HG03575 (cell line): Measurements from ENCODE around the gene EVA1C.
"Not testable (repeated sequence)": the region's sequence is repeated elsewhere in the genome, so short reads cannot be mapped to it uniquely, and the experiment has no call there.

Experiments used
- ATAC-seq: cut with Tn5 transposase; IDR thresholded peaks from one replicate; pipeline ENCODE4 v1.9.1; 2021; ENCODE audit not compliant: unreplicated experiment, insufficient number of reproducible peaks, low FRiP score; ENCODE audit errors: extremely low read depth

EVA1C gene

DNA sequence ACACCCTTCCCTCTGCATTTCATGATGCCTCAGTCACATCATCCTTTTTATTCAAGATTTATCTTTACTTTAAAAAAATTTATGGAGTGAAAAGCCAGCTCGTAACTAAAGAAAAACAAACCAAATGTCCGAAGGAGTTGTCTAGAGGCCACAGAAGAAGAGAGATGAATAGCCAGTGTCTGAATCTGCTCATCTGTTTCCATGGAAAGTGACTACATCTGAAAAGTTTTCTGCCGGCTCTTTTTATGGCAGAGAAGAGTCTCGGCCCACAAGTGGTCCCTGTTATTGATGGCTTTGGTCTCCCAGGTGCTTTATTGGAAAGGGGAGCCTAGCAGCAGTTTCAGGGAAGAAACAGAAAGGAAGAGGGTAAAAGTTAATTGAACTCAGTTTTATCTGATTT is 5.6 kb downstream of the EVA1C start:
- ATAC-seq: no peak

DNA sequence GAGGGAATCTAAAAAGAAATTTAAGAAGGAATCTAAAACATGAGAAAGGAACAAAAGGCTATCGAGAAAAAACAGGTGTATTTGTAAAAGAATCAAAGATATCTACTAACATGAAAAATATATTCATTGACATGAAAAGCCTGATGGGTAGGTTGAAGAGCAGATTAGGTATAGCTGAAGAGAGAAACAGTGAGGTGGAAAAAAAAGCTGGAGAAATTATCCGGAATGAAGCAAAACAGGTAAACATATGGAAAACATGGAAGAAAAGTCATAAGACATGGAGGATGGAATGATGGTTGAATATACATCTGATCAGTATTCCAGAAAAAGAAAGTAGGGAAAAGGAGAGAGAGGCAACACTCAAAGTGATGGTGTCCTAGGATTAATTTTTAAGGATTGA is 9.6 kb downstream of the EVA1C start:
- no peak for ATAC-seq

DNA sequence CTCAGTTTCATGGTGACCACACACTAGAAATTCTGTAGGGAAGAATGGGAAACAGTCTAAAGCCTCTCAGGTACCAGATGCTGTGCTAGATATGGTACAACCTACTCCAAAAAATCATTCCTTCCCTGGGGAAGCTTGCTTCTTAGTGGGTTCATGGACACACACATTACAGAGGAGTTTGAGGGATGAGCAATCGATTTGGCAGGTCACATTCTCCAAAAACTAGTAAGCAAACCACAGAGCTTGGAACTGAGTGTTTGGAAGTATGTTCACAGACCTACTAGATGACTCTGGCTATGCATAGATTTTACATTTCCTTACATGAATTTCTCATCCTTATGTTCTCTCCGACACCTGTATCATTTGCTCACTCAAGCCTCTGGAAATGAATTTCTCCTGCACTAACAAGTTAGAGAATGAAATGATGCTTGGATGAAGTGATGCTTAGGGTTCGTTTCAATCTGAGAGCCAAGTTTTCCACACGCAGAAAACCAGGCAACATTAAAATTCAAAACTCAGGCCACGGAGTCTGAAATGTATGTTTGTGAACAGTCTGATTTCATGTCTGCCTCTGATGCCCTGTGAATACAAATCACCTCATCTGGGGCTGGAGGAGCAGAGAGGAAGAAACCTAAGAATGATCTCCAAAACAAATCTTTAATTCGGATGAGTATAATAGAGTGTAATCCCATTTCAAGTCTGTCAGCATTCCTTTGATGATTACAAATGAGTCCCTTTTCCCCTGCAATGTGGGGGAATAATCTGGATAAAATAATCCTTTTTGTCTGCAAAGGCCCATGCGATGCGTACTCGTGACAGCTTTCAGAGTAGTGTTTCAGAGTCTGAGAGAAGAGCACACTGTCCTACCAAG is 11.0 kb downstream of the EVA1C start:
- ATAC-seq: no peak

DNA sequence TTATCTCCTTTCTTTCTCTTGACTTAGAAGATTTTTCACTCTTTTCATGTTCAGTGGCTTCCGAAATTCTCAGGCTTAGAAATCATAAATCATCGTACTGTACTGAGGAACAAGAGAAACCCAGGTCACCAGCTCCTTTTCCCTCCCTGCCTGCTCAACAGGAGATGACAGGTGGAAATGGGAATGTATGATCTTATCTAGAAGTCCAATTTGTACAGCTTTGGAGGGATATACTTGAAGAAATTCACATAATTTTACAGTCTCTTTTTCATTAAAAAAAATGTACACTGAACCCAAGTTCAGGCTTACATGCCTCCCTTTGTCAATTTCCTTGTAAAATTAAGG is 11.7 kb downstream of the EVA1C start:
- ATAC-seq: no peak

DNA sequence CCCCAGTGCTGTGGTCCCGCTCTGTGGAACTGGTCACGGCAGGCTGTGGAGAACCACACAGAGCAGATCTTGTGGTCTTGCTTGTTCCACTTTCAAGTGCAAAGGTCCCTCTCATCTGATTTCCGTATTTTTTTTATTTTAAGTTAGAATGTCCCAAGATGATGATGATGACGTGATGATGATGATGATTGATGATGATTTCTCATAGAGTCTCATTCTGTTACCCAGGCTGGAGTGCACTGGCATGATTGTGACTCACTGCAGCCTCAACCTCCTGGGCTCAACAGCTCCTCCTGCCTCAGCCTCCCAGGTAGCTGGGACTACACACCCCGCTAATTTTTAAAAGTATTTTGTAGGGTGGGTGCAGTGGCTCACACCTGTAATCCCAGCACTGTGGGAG is 12.2 kb downstream of the EVA1C start:
- ATAC-seq: no peak

DNA sequence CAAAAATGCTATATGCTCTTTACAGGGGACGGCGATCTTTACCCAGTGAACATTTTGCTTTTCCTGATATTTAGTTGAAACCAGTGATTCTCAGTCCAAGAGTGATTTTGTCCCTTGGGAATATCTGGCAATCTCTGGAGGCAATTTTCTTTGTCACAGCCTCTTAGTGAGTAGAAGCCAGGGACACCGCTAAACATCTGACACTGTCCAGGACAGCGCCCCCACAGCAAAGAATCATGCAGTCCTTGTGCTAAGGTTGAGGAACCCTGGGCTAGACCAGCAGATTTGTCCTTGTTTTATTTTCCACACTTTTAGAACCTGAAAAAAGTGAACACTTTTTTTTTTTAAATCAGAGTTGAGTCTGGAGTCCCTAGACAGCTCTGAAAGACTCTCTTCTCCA is 13.1 kb downstream of the EVA1C start:
- ATAC-seq: no peak

DNA sequence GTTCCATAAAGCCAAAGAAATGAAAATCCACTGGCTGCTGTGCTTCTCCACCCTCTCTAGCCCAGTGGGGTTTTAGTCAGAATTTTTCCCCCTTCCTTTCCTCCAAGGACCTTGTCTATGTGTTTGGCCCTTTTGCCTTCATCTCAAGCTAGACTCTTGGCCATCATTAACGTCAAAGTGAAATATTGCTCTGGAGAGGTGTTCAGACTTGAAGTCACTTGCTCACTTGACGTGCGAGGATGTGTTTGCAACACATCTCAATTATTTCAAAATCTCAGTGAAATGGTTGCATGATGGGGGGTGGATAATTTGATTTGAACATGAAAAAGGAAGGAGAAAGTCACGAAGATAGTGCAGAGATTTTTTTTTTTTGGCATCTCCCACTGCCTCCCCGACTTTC is 13.6 kb downstream of the EVA1C start:
- no peak for ATAC-seq

DNA sequence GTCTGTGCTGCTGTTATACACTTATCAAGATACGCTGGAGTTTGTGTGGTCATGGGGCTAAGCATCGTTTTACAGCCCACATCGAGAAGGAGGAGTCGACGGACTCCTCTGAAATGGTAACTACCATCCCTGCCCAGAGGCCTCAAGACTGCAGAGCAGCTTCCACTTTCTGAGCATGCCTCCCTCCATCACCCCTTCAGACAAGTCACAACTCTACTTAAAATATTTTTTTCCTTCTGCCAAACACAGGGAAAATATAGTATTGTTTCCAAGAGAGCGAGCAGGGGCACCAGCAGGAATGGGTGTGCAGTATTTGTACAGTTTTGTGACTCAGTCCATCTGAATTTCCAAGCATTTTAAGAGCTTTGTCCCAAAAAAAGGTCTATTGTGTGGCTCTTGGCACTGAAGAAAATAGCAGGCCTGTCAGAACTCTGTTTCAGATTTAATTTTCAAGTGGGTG is 14.1 kb downstream of the EVA1C start:
- ATAC-seq: no peak

DNA sequence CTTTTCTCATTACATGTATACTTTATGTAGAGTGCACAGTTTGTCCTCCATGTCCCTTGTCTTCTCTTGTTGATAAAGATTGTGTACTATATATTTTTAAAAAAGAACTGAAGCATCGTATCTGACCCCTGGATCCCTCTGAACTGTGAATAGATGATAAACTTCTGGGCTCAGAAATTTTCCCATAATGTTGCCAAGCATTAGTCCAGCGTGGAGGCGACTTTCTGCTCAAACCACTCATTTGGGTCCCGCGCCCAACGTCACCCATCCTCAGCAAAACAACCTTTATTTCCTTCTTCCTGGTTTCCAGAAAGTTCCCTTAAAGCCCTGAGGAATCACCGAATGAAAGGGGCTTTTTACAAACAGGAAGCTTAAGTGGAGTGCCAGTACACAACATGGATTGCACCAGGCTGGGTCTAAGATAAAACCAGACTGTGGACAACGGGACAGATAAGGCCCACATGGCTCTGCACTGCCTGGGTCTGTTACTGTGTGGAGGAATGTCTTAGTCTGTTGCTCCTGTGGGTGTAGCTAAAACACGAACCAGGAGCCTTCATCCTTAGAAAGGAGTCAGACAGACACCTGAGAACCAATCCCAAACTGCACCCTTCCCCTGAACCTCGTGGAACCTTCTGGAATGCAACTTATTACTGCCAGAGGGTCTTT is 15.6 kb downstream of the EVA1C start:
- ATAC-seq: no peak

DNA sequence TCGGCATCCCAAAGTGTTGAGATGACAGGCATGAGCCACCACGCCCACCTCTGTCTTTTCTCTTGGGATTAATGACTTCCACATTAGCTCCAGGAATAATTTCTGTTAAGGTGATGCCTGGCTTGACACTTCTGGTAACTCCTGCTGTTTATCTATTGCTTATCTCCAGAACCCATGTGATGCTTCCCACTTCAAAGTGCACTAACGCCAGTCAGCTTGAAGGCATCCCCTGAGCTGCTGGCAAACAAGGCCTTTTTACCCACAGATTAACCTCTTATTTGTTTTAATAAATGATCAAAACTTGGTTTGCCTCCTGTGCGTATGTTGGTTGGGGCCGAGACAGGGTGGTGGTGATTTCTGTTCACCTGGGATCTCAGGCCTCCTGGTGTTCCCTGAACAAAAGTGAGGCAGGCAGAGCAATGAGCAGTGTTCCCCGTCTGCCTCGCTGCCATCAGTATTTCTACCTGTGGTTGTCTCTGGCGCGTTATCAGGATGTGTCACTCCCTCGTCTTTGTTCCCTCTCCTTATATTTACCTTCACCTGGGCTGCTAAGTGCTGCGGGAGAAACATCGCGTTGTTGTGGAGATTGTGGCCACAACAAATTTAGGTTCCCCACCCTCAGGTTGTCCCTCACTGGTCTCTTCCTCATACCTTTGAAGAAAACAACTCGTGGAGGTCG is 20.6 kb downstream of the EVA1C start:
- not testable (repeated sequence) for ATAC-seq

DNA sequence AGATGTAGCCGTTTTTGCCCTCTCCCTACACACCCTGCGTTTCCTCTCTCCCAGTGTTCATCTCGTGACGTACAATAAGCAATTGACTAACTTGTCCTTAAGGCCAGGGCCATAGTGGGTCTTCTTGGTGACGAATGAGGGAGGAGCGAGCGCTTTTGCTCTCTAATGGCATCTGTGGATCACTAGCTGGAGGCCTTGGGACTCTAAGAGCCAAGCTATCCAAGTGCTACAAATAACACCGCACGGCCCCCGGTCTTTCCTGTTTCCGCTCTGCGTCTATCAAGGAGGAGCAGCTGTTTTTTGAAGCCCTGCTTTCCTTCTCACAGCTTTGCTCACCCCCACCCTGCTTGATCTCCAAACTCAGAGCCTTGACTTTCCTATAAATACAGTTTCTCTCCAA is 25.2 kb downstream of the EVA1C start:
- no peak for ATAC-seq

DNA sequence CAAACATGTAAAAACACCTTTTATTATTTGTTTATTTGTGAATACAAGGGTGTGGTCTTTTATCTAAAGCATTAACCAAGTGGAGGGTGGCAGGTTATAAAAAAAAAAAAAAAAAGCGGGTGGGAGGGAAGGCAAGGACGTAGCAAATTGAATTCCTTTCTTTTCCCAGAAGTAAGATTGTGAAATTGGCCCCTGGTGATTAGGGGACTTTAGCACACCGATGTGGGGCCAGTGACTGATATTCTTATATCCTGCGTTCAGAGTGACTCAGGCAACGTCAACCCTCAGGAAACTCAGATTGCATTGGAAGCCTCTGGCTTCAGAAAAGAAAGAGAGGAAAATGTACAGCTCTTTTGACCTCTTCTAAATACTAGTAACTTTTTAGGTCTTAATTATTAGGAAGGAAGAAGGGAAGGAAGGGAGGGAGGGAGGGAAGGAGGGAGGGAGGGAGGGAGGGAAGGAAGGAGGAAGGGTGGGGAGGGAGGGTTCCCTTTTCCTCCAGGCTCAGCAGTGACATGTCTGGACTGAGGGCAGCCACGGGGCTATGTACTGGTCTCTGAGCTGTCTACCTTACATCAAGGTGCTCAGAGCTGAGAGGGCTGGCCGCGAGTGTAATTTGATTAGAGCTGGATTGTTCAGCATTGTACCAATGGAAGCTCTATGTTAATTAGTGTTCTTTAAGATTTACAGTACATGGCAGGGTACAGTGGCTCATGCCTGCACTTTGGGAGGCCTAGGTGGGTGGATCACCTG is 30.2 kb downstream of the EVA1C start:
- ATAC-seq: no peak

DNA sequence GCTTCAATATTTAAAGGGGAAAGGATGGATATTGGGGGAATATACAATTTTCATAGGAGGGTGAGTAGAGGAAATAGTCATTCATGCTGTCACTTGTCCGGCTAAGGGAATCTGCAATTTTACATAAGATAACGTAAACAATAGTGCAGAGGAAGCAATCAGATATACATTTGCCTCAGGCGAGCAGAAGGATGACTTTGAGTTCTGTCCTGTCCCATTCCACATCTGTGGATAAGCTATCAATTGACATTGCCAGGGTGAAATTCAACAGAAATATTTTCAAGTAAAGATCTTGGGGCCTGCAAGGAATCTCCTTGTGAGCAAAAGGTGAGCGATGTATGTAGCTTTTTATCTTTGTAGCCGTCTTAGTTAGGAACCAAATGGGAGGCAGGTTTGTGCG is 32.6 kb downstream of the EVA1C start:
- ATAC-seq: no peak

DNA sequence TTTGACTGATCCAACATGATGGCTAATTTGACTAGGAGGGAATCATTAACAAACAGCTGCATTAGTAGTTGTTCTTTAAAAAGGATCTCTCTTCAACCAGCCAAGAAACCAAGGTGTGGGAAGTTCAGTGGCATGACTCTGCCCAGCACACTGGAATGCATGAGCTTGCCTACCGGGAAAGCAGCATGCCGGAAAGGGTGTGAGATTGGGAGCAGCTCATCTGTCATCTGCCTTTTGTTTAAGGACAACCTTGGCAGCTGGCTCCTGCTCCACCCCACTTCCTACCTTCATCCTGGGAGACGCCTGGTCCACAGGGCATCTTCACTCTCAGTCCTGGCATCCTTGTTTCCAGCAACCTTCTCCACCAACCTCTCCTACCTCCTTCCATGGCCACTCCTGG is 33.9 kb downstream of the EVA1C start:
- ATAC-seq: not testable (repeated sequence)

DNA sequence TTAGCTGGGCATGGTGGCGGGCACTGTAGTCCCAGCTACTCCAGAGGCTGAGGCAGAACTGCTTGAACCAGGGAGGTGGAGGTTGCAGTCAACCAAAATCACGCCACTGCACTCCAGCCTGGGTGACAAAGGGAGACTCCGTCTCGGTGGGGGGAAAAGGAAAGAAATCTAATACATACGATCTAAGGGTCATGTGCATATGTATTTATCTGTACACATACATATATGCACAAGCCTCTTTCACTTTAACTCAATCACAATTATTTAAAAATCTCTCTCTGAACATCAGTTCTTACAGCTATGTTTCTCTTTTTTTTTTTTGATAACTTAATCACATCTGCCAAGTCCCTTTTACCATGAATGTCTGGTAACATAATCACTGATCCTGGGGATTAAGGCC is 34.7 kb downstream of the EVA1C start:
- ATAC-seq: no peak

DNA sequence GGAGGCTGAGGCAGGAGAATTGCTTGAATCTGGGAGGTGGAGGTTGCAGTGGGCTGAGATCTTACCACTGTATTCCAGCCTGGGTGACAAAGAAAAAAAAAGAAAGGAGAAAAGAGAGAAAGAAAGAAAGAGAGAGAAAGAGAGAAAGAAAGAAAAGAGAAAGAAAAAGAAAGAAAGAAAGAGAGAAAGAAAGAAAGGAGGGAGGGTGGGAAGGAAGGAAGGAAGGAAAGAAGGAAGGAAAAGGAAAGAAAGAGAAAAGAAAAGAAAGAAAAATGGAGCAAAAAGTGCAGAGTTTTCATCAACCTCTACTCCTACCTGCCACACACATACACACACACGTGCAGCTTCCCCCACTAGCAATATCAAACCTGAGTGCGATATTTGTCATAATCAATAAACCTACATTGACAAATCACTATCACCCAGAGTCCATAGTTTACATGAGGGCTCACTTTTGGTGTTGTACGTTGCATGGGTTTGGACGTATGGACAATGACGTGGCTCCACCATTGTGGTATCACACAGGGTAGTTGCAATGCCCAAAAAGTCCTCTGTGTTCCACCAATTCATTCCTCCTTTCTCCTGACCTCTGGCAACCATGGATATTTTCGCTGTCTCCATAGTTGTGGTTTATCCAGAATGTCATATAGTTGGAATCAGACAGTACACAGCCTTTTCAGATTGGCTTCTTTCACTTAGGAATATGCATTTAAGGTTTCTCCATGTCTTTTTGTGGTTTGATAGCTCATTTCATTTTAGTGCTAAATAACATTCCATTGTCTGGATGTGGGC is 36.5 kb downstream of the EVA1C start:
- ATAC-seq: no peak

DNA sequence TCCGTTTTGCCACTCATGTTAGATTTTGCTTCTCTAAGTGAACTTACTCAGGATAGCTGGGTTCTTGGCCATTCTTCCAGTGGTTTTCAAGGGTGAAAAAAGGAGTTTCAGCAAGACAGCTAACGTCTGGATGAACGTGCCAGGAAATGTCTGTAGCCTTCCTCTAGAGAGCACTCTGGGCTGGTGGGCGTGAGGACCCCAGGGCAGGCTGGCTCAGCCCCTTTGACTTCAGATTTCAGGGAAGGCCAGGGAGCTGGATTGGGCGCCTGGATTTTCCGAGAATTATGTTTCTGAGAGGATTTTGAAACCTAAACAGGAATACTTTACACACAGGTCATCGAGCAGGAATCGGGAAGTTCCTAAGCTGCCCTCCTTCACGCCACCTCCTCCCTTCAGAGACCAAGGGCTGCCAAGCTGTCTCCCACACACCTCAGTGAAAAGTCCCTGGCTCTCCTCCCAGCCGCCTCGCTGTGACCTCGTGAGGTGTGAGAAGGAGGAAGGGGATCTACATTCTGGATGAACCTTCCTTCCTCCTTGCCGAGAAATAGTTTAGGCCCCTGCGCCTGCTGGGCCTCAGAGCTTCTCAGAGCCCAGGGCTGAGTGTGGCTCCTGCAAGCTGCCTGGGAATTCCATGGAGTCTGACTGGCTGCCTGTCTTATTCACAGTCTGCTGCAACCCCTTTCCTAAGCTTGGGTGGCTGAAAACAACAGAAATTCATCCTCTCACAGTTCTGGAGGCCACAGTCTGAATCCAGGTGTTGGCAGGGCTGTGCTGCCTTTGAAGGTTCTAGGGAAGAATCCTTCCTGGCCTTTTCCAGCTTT is 38.6 kb downstream of the EVA1C start:
- ATAC-seq: not testable (repeated sequence)

DNA sequence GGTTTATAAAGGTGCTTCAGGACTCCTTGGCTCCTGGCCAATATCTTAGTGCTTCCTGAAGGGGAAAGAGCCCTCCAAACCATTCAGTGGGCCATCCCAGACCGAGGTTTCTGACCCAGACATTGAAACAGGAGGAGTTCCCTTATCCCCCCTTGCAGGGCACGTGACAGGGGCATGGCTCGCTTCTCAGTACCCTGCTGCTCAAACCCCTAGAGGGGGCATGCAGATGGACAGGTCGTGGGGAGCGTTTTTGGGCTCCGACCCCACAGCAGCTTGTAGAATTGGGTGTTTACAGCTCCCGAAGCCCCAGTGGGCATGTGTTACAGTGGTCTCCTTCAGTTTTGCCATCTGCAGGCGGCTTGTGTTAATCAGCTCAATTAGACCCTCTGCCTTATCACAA is 39.7 kb downstream of the EVA1C start:
- ATAC-seq: not testable (repeated sequence)
